ENCODE data around the gene OR5B17. TPM values are rescaled to one million over a fixed set of nuclear protein-coding genes. Genes with fewer than 3 reads are reported as not detected.
"Not testable (repeated sequence)": the region's sequence is repeated elsewhere in the genome, so short reads cannot be mapped to it uniquely, and the experiment has no call there.

The OR5B17 gene
- not detected for total RNA-seq

GRCh38 chr11:58358969-58359368, at the start of gene OR5B17:
Gene OR5B17, minus strand, starts transcription at chr11:58359069. Its CDS starts 0 bp downstream, at chr11:58359069.
- Histone ChIP-seq H3K36me3 (no peaks in the 10 kb centered on the region), H3K27me3 (no peaks in the 10 kb centered on the region), H3K9me3 (no peaks in the 10 kb centered on the region), H3K4me1 (no peaks in the 10 kb centered on the region), H3K4me3 (replicated peaks in 1 of 3) (no peak within 1 kb of the TSS), H3K27ac (no peak within 1 kb of the TSS)
- TF ChIP-seq CTCF (IDR thresholded peaks at IDR 0.05) (no peak), POLR2A (IDR thresholded peaks at IDR 0.05) (no peak)
- intact Hi-C loops (cut with DNase I) = no loop called here
- DNase-seq = no peak
- 49 to 57% methylated on average over 1 of the region's 1 CpG for WGBS, 2 donors

GRCh38 chr11:58406774-58407173, 47.9 kb upstream of the OR5B17 start, which contains the start of gene OR5B3:
Gene OR5B3, minus strand, starts transcription at chr11:58406874. Its CDS starts 3,465 bp downstream, at chr11:58403409.
- H3K4me3 ChIP-seq (replicated peaks in 1 of 3) = no peak within 1 kb of the TSS
- H3K4me1 ChIP-seq = no peaks in the 10 kb centered on the region
- no peak for TF ChIP-seq CTCF (IDR thresholded peaks at IDR 0.05)
- no peak for TF ChIP-seq POLR2A (IDR thresholded peaks at IDR 0.05)
- WGBS, 2 donors = 60 to 66% methylated on average over 1 of the region's 1 CpG
- H3K9me3 ChIP-seq = no peaks in the 10 kb centered on the region
- H3K27me3 ChIP-seq = no peaks in the 10 kb centered on the region
- no peak for DNase-seq
- intact Hi-C loops (cut with DNase I) = no loop called here
- no peaks in the 10 kb centered on the region for H3K36me3 ChIP-seq
- H3K27ac ChIP-seq = no peak within 1 kb of the TSS

- DNase-seq; H3K4me3 ChIP-seq (replicated peaks in 1 of 3); H3K4me1 ChIP-seq; H3K27ac ChIP-seq; H3K36me3 ChIP-seq; H3K9me3 ChIP-seq; intact Hi-C loops (cut with DNase I); H3K27me3 ChIP-seq: not testable (repeated sequence)
- 60% methylated on average over 2 of the region's 2 CpGs; no CpG with 5 or more reads in 1 of the 2 donors for WGBS, 2 donors
Observed at GRCh38 chr11:58399622-58400021, 40.8 kb upstream of the OR5B17 start.

- TF ChIP-seq POLR2A (IDR thresholded peaks at IDR 0.05) = no peak
- no peak for TF ChIP-seq CTCF (IDR thresholded peaks at IDR 0.05)
- H3K9me3 ChIP-seq = no peaks in the 10 kb centered on the region
- no peaks in the 10 kb centered on the region for H3K4me1 ChIP-seq
- H3K27ac ChIP-seq = no peak overlapping the region
- no peak overlapping the region for H3K4me3 ChIP-seq (replicated peaks in 1 of 3)
- no peak for DNase-seq
- H3K27me3 ChIP-seq = no peaks in the 10 kb centered on the region
- 63 to 77% methylated on average over 2 of the region's 2 CpGs for WGBS, 2 donors
- no peaks in the 10 kb centered on the region for H3K36me3 ChIP-seq
- intact Hi-C loops (cut with DNase I) = no loop called here
Observed at GRCh38 chr11:58395581-58395980, 36.7 kb upstream of the OR5B17 start.

DNA sequence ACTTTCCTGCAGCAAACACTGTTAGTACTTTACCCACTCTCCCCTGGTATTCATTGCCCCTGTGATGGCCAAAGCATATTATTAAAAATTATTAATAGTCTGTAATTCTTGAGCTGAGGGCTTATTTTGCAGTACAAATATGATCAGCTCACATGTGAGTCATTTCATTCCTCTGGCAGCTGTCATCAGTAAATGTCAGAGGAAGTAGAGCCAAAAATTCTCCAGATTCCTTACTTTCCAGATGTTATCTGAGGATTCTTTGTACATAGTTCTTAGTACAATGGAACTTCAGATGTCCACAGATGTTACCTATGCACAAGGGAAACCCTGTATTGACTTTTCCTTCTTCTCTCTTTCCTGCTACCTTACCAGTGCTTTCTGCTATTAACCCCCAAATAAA, 35.3 kb upstream of the OR5B17 start:
- TF ChIP-seq POLR2A (IDR thresholded peaks at IDR 0.05) = no peak
- TF ChIP-seq CTCF (IDR thresholded peaks at IDR 0.05) = no peak
- Histone ChIP-seq H3K27me3 (no peaks in the 10 kb centered on the region), H3K36me3 (no peaks in the 10 kb centered on the region), H3K9me3 (no peaks in the 10 kb centered on the region), H3K27ac (no peak overlapping the region), H3K4me1 (no peaks in the 10 kb centered on the region), H3K4me3 (replicated peaks in 1 of 3) (no peak overlapping the region)
- DNase-seq = no peak
- intact Hi-C loops (cut with DNase I) = no loop called here

GRCh38 chr11:58392746-58393145, 33.9 kb upstream of the OR5B17 start:
- no peak for TF ChIP-seq CTCF (IDR thresholded peaks at IDR 0.05)
- TF ChIP-seq POLR2A (IDR thresholded peaks at IDR 0.05) = no peak
- intact Hi-C loops (cut with DNase I) = no loop called here
- Histone ChIP-seq H3K4me1 (no peaks in the 10 kb centered on the region), H3K9me3 (no peaks in the 10 kb centered on the region), H3K4me3 (replicated peaks in 1 of 3) (no peak overlapping the region), H3K27ac (no peak overlapping the region), H3K36me3 (no peaks in the 10 kb centered on the region), H3K27me3 (no peaks in the 10 kb centered on the region)
- no peak for DNase-seq
- 37 to 39% methylated on average over 1 of the region's 1 CpG for WGBS, 2 donors

Measured in thyroid gland (tissue), 4 donors.